GM19099 (cell line): ENCODE measurements around the gene NCOA7.

Experiments
- POLR2A ChIP-seq: IDR thresholded peaks from 3 replicates; pipeline ENCODE4 v1.6.1; 2011; ENCODE audit warnings: low read depth; ENCODE audit not compliant: insufficient read length; ENCODE audit errors: extremely low read depth

NCOA7 gene

DNA sequence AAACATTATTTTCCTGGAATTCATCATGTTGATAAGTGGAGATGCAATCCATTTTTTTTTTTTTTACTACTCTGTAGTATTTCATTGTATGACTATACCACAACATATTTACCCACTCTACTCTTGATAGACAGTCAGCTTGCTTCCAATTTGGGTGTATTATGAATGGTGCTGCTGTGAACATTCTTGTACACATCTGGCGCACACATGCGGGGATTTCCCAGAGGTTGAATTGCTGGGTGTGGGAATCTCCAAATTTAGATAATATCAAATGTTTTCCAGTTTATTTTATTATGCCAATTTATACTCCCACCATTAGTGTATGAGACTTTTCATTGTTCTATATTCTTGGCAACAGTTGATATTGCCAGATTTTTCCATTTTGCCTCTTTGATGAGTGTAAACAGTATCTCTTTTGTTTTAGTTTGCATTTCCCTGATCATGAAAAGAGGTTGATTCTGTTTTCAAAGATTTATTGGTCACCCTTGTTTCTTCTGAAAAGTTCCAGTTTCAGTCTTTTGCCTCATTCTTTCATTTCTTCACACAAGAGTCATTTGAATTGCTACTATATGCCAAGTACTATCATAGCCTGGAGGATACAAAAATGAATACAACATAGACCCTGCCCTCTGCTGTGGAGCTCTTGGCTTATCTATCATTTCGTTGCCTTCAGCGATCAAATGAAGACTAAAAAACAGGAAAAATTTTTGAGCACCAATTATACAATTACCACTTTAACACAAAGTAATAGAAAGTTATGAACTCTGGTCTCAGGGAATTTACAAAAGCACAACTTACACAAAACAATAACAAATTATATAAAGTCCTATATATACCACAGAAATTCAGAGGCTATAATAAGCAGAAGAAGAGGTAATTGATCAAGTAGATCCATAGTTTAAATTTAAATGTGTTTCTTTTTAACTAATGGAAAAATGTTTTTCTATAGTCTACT is 17.1 kb upstream of the NCOA7 start:
- TF ChIP-seq POLR2A: no peak

DNA sequence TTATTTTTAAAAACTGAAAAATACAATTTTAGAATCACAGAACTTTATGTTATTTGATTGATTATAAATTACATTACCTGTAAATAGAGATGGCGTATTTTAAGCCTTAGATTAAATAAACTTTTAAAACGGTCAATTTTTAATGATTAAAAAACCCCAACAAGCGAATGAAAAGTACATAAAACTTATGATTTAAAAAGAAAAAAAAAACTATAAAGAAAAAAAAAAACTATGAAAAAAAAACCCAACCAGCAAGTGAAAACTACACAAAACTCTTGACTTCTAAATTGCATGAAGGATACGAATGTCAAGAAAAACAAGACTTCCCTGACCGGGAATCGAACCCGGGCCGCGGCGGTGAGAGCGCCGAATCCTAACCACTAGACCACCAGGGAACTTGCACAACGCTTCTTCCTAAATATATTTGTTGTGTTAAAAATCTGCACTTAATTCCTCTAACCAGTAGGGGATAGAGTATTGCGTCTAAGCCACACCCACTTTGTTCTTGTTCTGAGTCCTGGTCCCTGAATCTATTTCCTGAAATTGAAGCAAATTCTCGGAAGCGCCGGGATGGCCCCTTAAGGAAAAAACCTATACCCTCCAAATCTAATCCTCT is 10.7 kb upstream of the NCOA7 start:
- no peak for TF ChIP-seq POLR2A

DNA sequence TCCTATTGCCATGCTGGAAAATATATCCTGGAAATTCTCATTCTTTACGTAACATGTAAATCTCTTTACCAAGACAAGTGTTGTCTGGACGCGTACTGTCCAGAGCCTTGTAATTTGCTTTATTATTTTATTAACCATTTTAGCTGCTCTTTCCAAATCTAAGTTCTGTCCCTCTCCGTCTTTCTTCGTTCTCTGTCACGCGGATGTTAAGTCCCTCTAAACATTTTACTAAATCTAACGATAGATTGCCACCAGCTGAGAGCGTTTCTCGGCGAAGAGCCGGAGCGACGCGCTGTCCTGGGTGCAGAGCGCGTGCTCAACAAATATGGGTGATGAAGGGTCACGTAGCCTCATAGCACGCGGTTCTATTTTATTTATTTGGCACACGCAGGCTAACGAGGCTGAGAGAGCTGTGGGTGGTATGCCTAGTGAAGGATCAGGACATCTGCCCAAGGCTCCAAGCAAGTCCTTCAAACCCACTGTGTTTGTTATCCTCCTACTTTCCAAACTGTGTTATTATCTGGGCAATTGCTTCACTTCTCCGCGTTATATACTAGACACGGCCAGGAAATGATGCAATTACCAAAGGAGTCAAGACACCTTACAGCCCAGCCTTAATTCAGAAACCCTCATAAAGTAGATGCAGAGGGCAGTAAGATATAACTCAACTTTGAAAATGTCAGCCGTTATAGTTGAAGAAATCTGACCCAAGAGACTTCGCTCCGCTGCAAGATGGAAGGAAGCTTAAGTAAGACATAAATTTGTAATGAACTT is 10.0 kb upstream of the NCOA7 start:
- TF ChIP-seq POLR2A: peak; percentile 83

DNA sequence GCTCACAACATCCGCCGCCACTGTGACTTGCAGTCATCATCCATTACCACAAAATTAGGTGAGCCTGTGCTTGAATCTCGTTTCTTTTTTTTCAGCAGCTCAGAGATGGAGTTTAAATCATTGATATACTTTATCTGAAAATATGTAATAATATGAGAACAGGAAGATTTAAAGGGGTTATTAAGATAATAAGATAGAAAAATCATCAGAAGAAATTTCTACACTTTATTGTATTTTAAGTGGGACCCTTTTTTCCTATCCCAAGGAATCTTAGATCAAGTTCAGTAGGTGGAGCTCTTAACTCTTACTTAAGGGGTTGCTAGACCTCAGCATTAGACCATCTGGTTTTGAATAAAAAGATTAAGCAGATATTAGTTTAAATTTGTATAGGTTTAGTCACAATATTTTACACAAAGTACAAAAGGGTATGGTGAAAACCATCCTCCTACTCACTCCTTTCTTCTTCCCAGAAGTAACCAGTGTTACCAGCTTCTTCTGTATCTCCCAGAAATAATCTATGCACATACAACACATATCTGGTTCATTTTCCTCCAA is 9.4 kb upstream of the NCOA7 start:
- TF ChIP-seq POLR2A: no peak

DNA sequence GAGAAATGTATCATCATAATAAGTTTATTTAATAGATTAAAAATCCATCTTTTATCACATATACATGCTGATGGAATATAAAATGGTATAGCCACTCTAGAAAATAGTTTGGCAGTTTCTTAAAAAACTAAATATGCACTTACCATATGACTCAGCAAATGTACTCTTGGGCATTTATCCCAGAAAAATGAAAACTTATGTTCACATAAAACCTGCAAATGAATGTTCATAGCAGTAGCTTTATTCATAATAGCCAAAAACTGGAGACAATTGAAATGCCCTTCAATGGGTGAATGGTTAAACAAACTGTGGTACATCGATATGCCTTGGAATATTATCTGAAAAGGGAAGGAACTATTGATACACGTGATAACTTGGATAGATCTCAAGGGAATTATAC is 6.4 kb upstream of the NCOA7 start:
- TF ChIP-seq POLR2A: no peak

DNA sequence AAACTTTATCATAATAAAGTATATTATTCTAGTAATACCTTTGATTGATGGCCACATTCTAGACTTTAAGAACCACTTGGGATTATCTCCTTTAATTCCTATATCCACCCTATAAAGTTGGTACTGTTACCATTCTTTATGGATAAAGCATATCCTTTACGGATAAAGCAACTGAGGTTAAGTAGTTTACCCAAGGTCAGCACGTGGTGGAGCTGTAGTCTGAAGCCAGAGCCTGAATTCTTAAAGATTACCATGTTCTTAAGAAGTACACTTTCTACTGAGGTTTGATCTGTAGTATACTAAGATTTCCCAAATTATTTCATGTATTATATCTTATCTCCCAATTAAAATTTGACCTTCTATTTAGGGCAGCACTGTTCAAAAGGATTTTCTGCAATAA is 3.0 kb upstream of the NCOA7 start:
- no peak for TF ChIP-seq POLR2A

DNA sequence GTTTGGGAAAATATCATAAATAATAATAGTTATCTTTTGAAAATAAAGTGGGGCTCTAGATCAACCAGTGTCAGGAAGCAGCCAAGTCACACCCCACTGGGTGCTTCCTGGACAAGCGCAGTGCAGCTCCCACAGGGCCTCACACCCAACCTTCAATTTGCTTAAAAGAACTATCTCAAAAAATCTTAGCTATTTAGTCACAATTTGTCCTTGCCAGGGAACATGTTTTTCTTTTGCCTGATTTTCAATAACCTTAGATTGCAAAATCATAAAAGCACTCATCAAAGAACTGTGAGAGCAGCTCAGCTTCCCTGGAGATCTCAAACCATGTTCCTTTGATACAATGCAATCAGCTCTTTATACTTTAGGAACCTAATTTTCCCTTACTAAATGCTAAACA is 1.6 kb upstream of the NCOA7 start:
- no peak for TF ChIP-seq POLR2A

DNA sequence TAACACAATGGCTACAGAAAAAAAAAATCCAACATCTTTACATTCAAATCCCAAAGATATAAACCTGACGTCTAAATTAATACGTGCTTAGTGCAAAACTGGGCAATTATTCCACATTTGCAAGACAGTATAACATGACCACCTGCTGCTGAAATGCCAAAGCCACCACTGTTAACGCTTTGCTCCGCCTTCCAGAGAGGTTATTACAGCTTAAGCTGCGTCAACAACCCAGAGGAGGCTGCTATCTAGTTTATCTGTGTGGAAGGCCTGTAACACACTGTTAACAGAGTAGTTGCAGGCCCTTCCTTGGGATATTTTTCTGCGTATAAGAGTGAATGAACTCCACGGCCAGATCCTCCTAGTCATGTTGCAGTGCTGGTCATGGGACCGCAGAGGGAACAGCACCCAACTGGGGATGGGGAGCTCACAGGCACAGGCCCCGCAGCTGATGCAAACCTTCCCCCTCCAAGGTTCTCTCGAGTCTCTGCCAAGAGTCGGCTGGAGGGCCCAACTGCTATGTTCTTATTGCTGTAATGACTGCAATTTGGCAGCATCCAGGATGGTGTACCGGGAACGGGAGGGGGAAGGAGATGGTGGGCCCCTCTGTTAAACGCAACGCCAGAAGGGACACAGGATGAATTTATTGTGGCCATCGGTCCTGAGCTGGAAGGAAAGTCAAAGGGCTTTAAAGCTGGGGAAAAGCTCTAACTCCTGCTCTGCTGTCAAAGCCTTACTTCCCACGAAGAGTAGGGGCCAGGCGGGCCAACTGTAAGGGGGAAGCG is 993 bp upstream of the NCOA7 start:
- TF ChIP-seq POLR2A: no peak

DNA sequence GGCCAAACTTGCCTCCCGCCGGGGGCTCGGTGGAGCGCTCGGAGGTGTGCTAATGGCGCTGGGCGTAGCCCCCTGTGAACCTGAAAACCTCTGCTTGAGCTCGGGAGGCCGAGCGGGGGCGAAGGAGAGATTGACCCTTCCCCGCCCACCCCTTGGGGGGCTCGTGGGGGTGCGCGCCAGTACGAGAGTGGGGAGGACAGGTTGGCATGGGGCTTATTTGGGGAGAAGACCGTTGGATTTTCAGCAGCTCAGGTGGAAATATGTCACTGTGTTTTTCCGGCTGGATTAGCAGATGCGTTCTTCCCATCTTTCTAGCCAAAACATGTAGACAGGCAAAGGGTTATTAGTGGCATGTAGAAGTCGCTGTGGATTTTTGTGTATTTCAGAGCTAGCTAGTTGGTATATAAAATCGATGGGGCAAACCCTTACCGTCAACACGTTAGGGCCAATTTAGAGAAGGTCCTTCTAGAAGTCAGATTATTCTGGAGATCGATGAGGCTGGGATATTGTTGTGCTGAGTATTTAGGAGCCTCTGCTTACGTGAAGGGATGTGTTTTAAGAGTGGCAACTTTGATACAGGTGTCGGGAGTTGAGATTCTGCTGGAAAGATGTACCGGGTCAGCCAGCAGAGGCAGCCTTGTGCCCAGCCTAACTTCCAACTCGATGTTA is 525 bp downstream of the NCOA7 start:
- no peak for TF ChIP-seq POLR2A

DNA sequence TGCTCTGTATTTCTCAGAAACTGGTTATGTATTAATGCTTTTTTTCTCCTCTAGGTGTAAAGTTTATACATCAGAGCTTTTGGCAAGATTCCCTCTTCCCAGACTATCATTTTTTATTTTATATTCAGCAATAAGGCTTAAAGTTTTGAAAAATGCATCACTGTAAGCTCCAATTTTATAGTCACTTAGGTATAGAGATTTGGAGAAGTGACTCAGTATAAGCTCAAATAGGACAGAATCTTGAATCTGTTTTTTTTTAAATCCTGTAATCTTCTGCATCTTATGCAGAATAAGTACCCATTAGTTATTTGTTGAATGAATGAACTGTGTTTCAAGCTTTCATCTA is 1.0 kb downstream of the NCOA7 start:
- TF ChIP-seq POLR2A: no peak

DNA sequence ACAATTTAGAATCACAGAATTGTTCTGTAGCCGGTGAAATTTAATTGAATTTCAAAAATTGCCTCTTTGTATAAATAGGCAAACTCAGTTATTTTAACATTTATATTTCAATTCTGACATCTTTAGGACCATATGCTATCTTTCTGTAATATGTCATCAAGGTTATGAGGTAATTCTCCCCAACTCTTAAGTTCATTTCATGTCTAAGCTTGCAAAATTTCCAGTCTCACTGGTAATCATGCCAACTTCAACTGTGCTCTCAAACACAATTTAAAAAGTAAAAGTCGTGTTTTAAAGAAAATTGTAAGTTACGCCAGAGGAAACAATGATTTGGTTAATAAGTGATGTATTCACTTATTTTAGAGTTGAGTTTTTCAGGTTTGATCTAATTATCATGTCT is 1.4 kb downstream of the NCOA7 start:
- TF ChIP-seq POLR2A: no peak

DNA sequence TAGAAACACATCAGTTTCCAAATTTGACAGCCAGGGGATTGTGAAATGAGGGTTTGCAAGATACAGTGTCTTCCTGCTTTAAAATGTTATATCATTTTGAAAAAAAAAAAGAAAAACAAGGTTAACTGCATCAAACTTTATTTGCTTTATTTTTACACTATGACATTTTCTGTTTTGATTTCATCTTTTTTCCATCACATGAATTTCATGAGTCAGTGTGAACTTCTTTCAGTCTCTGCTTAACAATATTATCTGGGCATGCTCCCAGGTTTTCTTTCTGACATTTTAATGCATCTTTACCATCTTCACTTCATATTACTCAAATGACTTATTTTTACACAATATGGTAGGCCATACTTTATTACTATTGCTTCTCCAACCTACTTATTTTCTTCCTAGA is 1.9 kb downstream of the NCOA7 start:
- no peak for TF ChIP-seq POLR2A

DNA sequence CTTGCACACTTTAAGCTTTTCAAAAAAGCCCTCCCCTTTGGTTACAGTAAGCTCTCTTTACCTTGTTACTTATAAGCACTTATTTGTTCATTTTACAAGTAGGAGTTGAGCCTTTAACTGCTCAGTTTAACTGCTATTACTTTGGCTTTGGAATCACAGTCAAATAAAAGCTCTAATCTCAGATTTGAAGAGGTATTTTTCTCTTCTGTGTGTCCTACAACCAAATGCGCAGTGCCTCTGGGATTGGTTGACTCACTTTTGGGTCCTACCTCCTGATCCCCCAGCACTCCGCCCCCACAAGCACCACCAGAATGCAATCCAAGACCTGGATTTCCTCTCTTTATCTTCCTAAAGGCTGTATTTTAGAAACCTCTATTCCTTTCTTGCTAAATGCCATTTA is 2.5 kb downstream of the NCOA7 start:
- TF ChIP-seq POLR2A: no peak

DNA sequence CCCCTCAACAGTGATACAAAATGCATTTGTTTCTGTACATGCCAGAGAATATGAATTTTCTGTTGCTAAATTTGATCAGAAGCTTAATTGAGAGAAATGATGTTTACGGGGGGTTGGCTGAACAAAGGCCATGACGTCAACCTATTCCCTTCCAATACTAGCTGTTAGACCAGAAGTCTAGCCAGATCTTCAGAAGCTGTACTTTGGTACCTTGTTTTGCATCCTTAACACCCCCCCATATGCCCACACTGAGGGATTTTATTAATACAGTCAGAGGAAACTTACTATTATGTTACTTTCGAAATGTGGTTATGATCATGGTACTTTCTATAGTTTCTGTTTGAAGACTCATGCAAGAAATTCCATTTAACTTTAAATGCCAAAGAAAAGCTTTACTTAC is 3.1 kb downstream of the NCOA7 start:
- no peak for TF ChIP-seq POLR2A
